H1 (cell line): Measurements from ENCODE around the gene TMEM134. TPM values are rescaled to one million over a fixed set of nuclear protein-coding genes. Genes with fewer than 3 reads are reported as not detected.
A peak's percentile ranks its signal among the peaks of the same experiment; 100 is the strongest.

Source experiments
- CTCF ChIA-PET: fragments of 300-600 bp; sonication (Branson Sonifier 250); formaldehyde crosslinking; loops from one replicate; lab custom pipeline; 2021; ENCODE audit not compliant: partially characterized antibody; lab: Charles Lee
- POLR2A ChIA-PET: fragments of 300-600 bp; sonication (Branson Sonifier 250); formaldehyde crosslinking; loops from one replicate; lab custom pipeline; 2021; ENCODE audit warnings: inconsistent platforms; ENCODE audit not compliant: partially characterized antibody; lab: Charles Lee
- DNase-seq, 2 experiments: peaks; one replicate each; pipeline versions ENCODE4 v3.0.0 to v3.0.0-alpha.2; 2010 to 2022; ENCODE audit warnings: low spot score in 2 of 2, low read depth in 1 of 2, mixed read lengths in 1 of 2
- FAIRE-seq: peaks from 2 replicates; lab custom pipeline; 2011; peaks lifted over from hg19 to GRCh38; lab: Jason Lieb, UNC
- H2AFZ ChIP-seq: 2 replicates; pipeline ENCODE4 v1.8.1; 2012; ENCODE audit warnings: low read length, inconsistent platforms
- H2AK5ac ChIP-seq: 2 replicates; pipeline ENCODE4 v1.6.1; 2013; ENCODE audit warnings: low read depth, low read length
- H2BK120ac ChIP-seq: replicated peaks from 2 replicates; pipeline ENCODE3; 2013; ENCODE audit warnings: low read depth, low read length, inconsistent platforms
- H2BK12ac ChIP-seq: 2 replicates; pipeline ENCODE4 v1.6.1; 2013; ENCODE audit warnings: low read depth, low read length
- H2BK15ac ChIP-seq: 2 replicates; pipeline ENCODE4 v1.6.1; 2013; ENCODE audit warnings: low read length
- H2BK20ac ChIP-seq: 2 replicates; pipeline ENCODE4 v1.6.1; 2013; ENCODE audit warnings: low read length
- H2BK5ac ChIP-seq: 2 replicates; pipeline ENCODE4 v1.6.1; 2013; ENCODE audit warnings: low read depth, low read length
- H3K14ac ChIP-seq: 2 replicates; pipeline ENCODE4 v1.6.1; 2013; ENCODE audit warnings: inconsistent platforms; ENCODE audit not compliant: insufficient read length
- H3K18ac ChIP-seq: 2 replicates; pipeline ENCODE4 v1.6.1; 2013; ENCODE audit warnings: low read length; ENCODE audit errors: extremely low read depth
- H3K23ac ChIP-seq: 2 replicates; pipeline ENCODE4 v1.6.1; 2013; ENCODE audit warnings: inconsistent platforms; ENCODE audit not compliant: insufficient read length
- H3K23me2 ChIP-seq: 2 replicates; pipeline ENCODE4 v1.6.1; 2013; ENCODE audit warnings: low read depth, low read length
- H3K27ac ChIP-seq: 2 replicates; pipeline ENCODE4 v1.6.1; 2011; ENCODE audit warnings: low read depth, low read length, inconsistent platforms
- H3K27me3 ChIP-seq, 4 experiments: replicated peaks in 1 of 4; 1 replicate in 1 of 4; 2 replicates in 3 of 4; pipeline versions ENCODE4 v1.6.1 to v1.8.1; 2011 to 2013; ENCODE audit warnings: low read length in 3 of 4, mild to moderate bottlenecking in 3 of 4, inconsistent platforms in 2 of 4, mixed read lengths in 2 of 4, moderate library complexity in 1 of 4; ENCODE audit not compliant: control insufficient read depth in 3 of 4, insufficient read depth in 3 of 4; ENCODE audit errors: extremely low read depth in 1 of 4
- H3K36me3 ChIP-seq, 4 experiments: 2 replicates each; pipeline versions ENCODE4 v1.6.1 to v1.8.1; 2011 to 2013; ENCODE audit warnings: mild to moderate bottlenecking in 4 of 4, low read length in 3 of 4, moderate library complexity in 2 of 4, control low read depth in 1 of 4, inconsistent platforms in 1 of 4; ENCODE audit not compliant: insufficient read depth in 4 of 4, control insufficient read depth in 2 of 4
- H3K4ac ChIP-seq: replicated peaks from 2 replicates; pipeline ENCODE3; 2013; ENCODE audit warnings: low read length, low read depth, mixed read lengths, inconsistent platforms; ENCODE audit not compliant: insufficient read length
- H3K4me1 ChIP-seq, 4 experiments: replicated peaks in 1 of 4; 1 replicate in 1 of 4; 2 replicates in 3 of 4; pipeline versions ENCODE4 v1.6.1 to v1.8.1; 2011 to 2013; ENCODE audit warnings: low read length in 3 of 4, inconsistent platforms in 2 of 4, mixed read lengths in 1 of 4; ENCODE audit not compliant: insufficient read depth in 4 of 4, control insufficient read depth in 3 of 4
- H3K4me2 ChIP-seq, 2 experiments: 2 replicates each; pipeline versions ENCODE4 v1.6.1 to v1.8.1; 2011 to 2013; ENCODE audit warnings: low read depth in 2 of 2, low read length in 2 of 2, control low read depth in 1 of 2, inconsistent platforms in 1 of 2, mild to moderate bottlenecking in 1 of 2; ENCODE audit not compliant: insufficient read depth in 1 of 2
- H3K4me3 ChIP-seq, 4 experiments: fragments of 200-600, 300-600 bp in 1 of 4; sonication (generic), shearing (Covaris generic), sonication (Bioruptor Twin) in 1 of 4; 2 replicates each; pipeline versions ENCODE4 v1.5.1 to v1.8.1; 2011 to 2016; ENCODE audit warnings: low read length in 4 of 4, low read depth in 3 of 4, control low read depth in 2 of 4, inconsistent platforms in 2 of 4, mild to moderate bottlenecking in 2 of 4, mixed read lengths in 1 of 4, moderate library complexity in 1 of 4; ENCODE audit not compliant: insufficient read depth in 2 of 4; ENCODE audit errors: extremely low read depth in 1 of 4
- H3K56ac ChIP-seq: replicated peaks from 2 replicates; pipeline ENCODE3; 2013; ENCODE audit warnings: low read depth, mild to moderate bottlenecking, mixed read lengths, low read length, inconsistent platforms; ENCODE audit not compliant: insufficient read length
- H3K79me1 ChIP-seq: 2 replicates; pipeline ENCODE4 v1.6.1; 2013; ENCODE audit warnings: low read depth, low read length, control low read depth
- H3K79me2 ChIP-seq, 2 experiments: 2 replicates each; pipeline versions ENCODE4 v1.6.1 to v1.8.1; 2012 to 2013; ENCODE audit warnings: low read length in 2 of 2, mild to moderate bottlenecking in 2 of 2, inconsistent platforms in 1 of 2; ENCODE audit not compliant: insufficient read depth in 2 of 2, control insufficient read depth in 1 of 2
- H3K9ac ChIP-seq, 4 experiments: replicated peaks in 1 of 4; 1 replicate in 1 of 4; 2 replicates in 3 of 4; pipeline versions ENCODE4 v1.6.1 to v1.8.1; 2011 to 2013; ENCODE audit warnings: low read depth in 3 of 4, low read length in 3 of 4, control low read depth in 2 of 4, mild to moderate bottlenecking in 2 of 4, moderate library complexity in 2 of 4, inconsistent platforms in 1 of 4; ENCODE audit errors: extremely low read depth in 1 of 4
- H3K9me3 ChIP-seq, 2 experiments: 2 replicates each; pipeline versions ENCODE4 v1.6.1 to v1.8.1; 2012 to 2013; ENCODE audit warnings: mild to moderate bottlenecking in 2 of 2, moderate library complexity in 2 of 2, control low read depth in 1 of 2, inconsistent platforms in 1 of 2, low read depth in 1 of 2, low read length in 1 of 2, mixed read lengths in 1 of 2; ENCODE audit not compliant: insufficient read depth in 2 of 2
- H4K20me1 ChIP-seq, 2 experiments: replicated peaks in 1 of 2; 2 replicates each; pipeline versions ENCODE3 to v1.8.1; 2011 to 2013; ENCODE audit warnings: inconsistent platforms in 2 of 2, low read length in 2 of 2, mild to moderate bottlenecking in 1 of 2; ENCODE audit not compliant: insufficient read depth in 2 of 2, control insufficient read depth in 1 of 2
- H4K5ac ChIP-seq: 2 replicates; pipeline ENCODE4 v1.6.1; 2013; ENCODE audit warnings: low read length, low read depth, mixed read lengths, inconsistent platforms; ENCODE audit not compliant: insufficient read length
- H4K8ac ChIP-seq: 2 replicates; pipeline ENCODE4 v1.8.0; 2013; ENCODE audit warnings: mild to moderate bottlenecking, moderate library complexity, low read length, inconsistent platforms; ENCODE audit not compliant: insufficient read depth; ENCODE audit errors: extremely low read depth
- H4K91ac ChIP-seq: replicated peaks from 2 replicates; pipeline ENCODE3; 2013; ENCODE audit warnings: low read length, mixed read lengths, inconsistent platforms; ENCODE audit not compliant: insufficient read length
- CREB1 ChIP-seq: IDR thresholded peaks from 2 replicates; pipeline ENCODE4 v1.6.1; 2012; ENCODE audit warnings: inconsistent platforms
- CTCF ChIP-seq, 3 experiments: IDR thresholded peaks; 1 replicate in 2 of 3; 2 replicates in 1 of 3; pipeline versions ENCODE4 v1.5.1 to v1.6.1; 2011; ENCODE audit warnings: low read length in 3 of 3, mild to moderate bottlenecking in 3 of 3, inconsistent platforms in 2 of 3, low read depth in 1 of 3, moderate library complexity in 1 of 3; ENCODE audit not compliant: insufficient read depth in 1 of 3; ENCODE audit errors: control extremely low read depth in 1 of 3
- EZH2 ChIP-seq: fragments of 200-600 bp; sonication (generic); IDR thresholded peaks from 2 replicates; pipeline ENCODE4 v1.7.1; 2012; ENCODE audit warnings: low read depth, mild to moderate bottlenecking, moderate library complexity, low read length, inconsistent platforms; ENCODE audit not compliant: severe bottlenecking
- GABPA ChIP-seq: IDR thresholded peaks from 2 replicates; pipeline ENCODE4 v1.6.1; 2011; ENCODE audit warnings: mild to moderate bottlenecking, low read length, moderate library complexity, borderline replicate concordance; ENCODE audit not compliant: insufficient read depth
- POLR2A ChIP-seq, 2 experiments: IDR thresholded peaks; 1 replicate in 1 of 2; 2 replicates in 1 of 2; pipeline ENCODE4 v1.6.1; 2011; ENCODE audit warnings: low read depth in 2 of 2, low read length in 2 of 2, mild to moderate bottlenecking in 2 of 2; ENCODE audit errors: control extremely low read depth in 1 of 2
- YY1 ChIP-seq: IDR thresholded peaks from 2 replicates; pipeline ENCODE4 v1.6.1; 2011; ENCODE audit warnings: low read depth, mild to moderate bottlenecking, low read length
- WGBS, 2 experiments: shearing (Covaris generic) in 1 of 2; methylation state at CpG; one replicate each; pipeline versions ENCODE4 v1.1.6 to v1.1.7; 2013 to 2015; ENCODE audit warnings: low lambda C conversion rate in 2 of 2, mixed read lengths in 2 of 2, inconsistent platforms in 1 of 2, low coverage in 1 of 2, missing lambda C conversion rate in 1 of 2; ENCODE audit not compliant: insufficient replicate concordance in 2 of 2, insufficient coverage in 1 of 2, insufficient read length in 1 of 2; ENCODE audit errors: extremely low coverage in 1 of 2, missing lambda C conversion rate in 1 of 2; 5-methylcytosine and 5-hydroxymethylcytosine counted together
- polyA plus RNA-seq, 7 experiments: library from polyadenylated mRNA; depleted of rRNA in 3 of 7; stranded (reverse) in 5 of 7; unstranded in 2 of 7; fragments of >200 nt in 5 of 7; fragments of 200-250 nt in 2 of 7; gene quantifications; 1 replicate in 5 of 7; 2 replicates in 1 of 7; 4 replicates in 1 of 7; pipeline versions ENCODE4 v1.2.1 to v1.2.3, GENCODE V29; 2011 to 2013; ENCODE audit warnings: missing spikeins in 2 of 7, mixed read lengths in 2 of 7
- total RNA-seq: library from RNA; stranded (reverse); fragmentation: NEBNext Ultra II Directional; extraction: Animal tissue kit (Norgen Biotek cat#: 25700); gene quantifications from 2 replicates; pipeline ENCODE4 v1.2.1, GENCODE V29; 2021

Gene TMEM134
- total and polyA plus RNA-seq, 2 of the 8 experiments (the other 6 are each of a cell fraction or from before 2014, with no cell fraction given): 32.4 to 229 TPM

- FAIRE-seq: no peak
- WGBS, 2 experiments: 89% methylated on average over 19 of the region's 26 CpGs; no CpG with 5 or more reads in 1 of the 2 experiments
- POLR2A ChIA-PET: interaction anchor here (1.1 to 1.5 kb wide), 3 partner anchors 9 to 33 kb away, joined by 3 to 4 read pairs (median 3); no protein-coding TSS in a partner anchor
Observed at GRCh38 chr11:67499808-67500483, 30.9 kb upstream of the TMEM134 start.

More at GRCh38 chr11:67499808-67500483, 30.9 kb upstream of the TMEM134 start:
- H3K27ac ChIP-seq: no peak overlapping the region
- no peak overlapping the region for H2BK120ac ChIP-seq
- no peak overlapping the region for H3K14ac ChIP-seq
- peak in 1 of 2 experiments; percentile 32 for DNase-seq
- H3K4me1 ChIP-seq: peaks cover 0 to 12% (median 2%) of the 10 kb centered on the region in 4 experiments; a peak in 4 of 7 replicates
- no peak overlapping the region for H3K4me3 ChIP-seq
- no peaks in the 10 kb centered on the region for H3K79me2 ChIP-seq
- H3K18ac ChIP-seq: no peak overlapping the region
- no peak overlapping the region for H2AK5ac ChIP-seq
- H4K91ac ChIP-seq: no peak overlapping the region
- H2BK20ac ChIP-seq: no peak overlapping the region
- H3K4ac ChIP-seq: no peak overlapping the region
- peaks cover 0 to 8% (median 4%) of the 10 kb centered on the region in 4 experiments; a peak in 3 of 7 replicates for H3K27me3 ChIP-seq
- no peak overlapping the region for H3K4me2 ChIP-seq
- H2BK5ac ChIP-seq: no peak overlapping the region
- TF ChIP-seq CTCF (IDR thresholded peaks at IDR 0.05; ENCODE audit: control extremely low read depth in 1 of 3, insufficient read depth in 1 of 3, low read depth in 1 of 3, low read length in 3 of 3) (no peak), CREB1 (no peak), POLR2A (IDR thresholded peaks at IDR 0.05; ENCODE audit: control extremely low read depth in 1 of 2, low read depth in 2 of 2, low read length in 2 of 2) (no peak), EZH2 (no peak), GABPA (no peak), YY1 (no peak)
- no peaks in the 10 kb centered on the region for H3K79me1 ChIP-seq
- H4K20me1 ChIP-seq: peaks cover 3 to 13% of the 10 kb centered on the region in 2 experiments
- H4K5ac ChIP-seq: no peak overlapping the region
- no peak overlapping the region for H4K8ac ChIP-seq
- CTCF ChIA-PET: no interaction called here
- H3K23ac ChIP-seq: no peak overlapping the region
- no peak overlapping the region for H3K56ac ChIP-seq
- H2AFZ ChIP-seq: no peak overlapping the region
- H3K23me2 ChIP-seq: peaks cover 14% of the 10 kb centered on the region; the same call in 1 of the 2 replicates
- no peak overlapping the region for H2BK12ac ChIP-seq
- H3K9ac ChIP-seq: no peak overlapping the region
- no peak overlapping the region for H2BK15ac ChIP-seq
- H3K9me3 ChIP-seq: no peaks in the 10 kb centered on the region
- H3K36me3 ChIP-seq: peaks cover 0 to 10% (median 4%) of the 10 kb centered on the region in 4 experiments; a peak in 6 of 8 replicates
